Left kidney (tissue), 2 donors: ENCODE data around the gene GNS. TPM values are rescaled to one million over a fixed set of nuclear protein-coding genes. Genes with fewer than 3 reads are reported as not detected.

Experiments
- DNase-seq: peaks from one replicate; pipeline ENCODE4 v3.0.0-alpha.2; 2013
- polyA plus RNA-seq: library from polyadenylated mRNA; unstranded; fragments of 120-200 nt; gene quantifications from one replicate; pipeline ENCODE4 v1.2.1, GENCODE V29; 2013; ENCODE audit not compliant: insufficient read length

The GNS gene
- polyA plus RNA-seq, 1 donor, result 180 TPM

DNA sequence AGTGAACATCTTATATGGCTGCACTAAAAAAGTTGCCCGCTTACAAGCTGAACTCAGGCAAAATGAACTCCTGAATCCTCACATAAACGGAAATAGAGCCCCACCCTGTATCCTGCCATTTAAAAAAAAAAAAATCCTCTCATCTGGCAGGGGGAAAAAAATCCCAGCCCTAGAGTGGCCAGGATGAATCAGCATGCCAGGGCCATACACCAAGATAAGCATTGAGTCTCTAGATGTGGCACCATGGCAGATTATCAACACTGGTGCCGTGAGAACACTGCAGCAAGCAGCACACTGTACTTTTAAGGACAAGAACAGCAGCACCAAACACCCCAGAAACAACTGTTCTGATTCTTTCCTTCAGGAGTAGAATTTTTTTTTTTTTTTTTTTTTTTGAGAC lies 83.4 kb downstream of the GNS start:
- no peak for DNase-seq

DNA sequence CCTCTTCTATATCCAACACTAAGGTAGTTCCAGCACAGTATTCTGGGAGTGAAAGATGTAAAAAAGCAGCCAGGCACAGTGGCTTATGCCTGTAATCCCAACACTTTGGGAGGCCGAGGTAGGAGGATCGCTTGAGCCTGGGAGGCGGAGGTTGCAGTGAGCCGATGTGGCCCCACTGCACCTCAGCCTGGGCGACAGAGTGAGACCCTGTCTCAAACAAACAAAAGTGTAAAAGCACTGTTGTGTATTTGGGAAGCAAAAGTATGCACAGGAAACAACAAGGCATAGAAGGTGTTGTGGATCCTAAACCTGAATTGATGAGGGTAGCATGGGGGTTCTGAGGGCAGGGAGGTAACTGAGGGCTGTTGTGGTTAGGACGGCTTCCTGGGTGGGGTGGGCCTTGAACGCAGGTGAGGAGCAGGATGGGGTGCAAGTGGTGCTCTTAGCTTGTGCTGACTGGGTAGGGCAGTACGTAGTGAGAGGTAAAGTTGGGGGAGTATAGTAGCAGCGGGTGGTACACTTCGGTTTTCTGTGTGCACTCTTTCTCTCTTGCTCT lies 84.8 kb downstream of the GNS start:
- no peak for DNase-seq

DNA sequence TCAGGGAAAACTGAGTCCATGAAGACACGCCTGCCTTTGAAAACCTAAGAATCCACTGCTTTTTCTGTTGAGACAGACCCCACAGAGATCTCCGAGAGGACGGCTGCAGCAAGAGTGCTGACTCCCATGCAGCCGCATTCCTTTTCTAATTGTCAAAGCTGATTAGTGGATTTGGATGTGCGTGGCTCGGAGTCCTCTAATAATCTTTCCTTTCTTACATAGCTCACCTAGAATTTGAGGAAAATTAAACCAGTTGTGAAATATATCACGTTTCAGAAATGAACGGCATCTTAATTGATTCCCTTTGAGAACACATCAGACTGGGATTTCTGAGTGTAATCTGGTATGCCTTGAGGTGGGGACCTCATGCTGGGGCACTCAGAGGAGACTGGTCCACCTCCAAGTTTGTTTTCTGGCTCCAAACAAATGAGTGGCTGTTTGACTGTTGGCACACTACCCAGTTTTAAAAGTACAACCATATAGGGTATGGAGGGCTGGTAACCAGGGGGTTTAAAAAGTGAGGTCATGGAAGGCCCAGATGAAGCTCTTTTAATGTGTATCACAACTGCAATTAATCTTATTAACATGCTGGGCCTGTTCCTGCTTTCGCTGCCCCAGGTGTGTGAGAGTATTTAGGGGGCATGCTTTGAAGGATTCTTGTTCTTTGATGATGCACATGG lies 85.6 kb downstream of the GNS start:
- DNase-seq, result no peak

DNA sequence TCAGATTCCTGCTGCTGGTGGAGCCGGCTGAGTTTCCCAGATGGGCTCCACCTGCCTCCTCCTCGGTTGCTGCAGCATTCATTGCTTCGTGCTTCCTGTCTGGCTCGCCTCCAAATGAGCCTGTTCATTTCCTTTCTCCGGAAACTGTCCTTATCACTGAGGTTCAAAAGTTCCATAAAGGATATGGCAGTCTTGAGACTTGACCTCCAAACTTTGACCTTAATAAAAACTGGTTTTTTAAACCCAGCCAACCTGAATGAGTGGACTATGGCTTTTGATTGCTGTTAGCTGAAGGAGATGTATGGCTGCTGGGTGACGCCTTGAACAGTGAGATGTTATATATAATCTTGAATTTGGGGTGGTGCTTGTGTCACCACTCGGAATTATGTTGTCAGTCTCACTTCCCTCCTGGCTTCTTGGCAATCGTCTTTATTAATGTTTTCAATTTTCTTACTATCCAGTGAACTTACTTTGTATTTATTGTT lies 86.2 kb downstream of the GNS start:
- DNase-seq, result no peak

DNA sequence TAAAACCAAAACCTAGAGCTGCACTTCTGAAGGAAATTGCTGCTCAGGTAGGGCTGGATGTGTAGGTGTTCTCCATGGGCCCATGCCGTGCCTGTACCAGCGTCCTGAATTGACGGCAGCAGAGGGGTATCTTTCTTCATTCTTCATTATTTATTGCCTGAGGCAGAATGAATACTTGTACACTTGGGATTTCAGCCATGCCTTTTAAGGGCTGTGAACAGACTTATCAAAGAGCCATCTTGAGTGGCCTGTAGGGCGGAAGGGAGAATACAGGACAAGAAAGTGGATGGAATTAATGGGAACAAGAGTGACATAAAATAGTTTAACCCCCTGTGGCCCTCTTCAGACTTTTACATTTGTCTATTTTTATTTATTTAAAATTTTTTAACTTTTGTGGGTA lies 87.5 kb downstream of the GNS start:
- no peak for DNase-seq

DNA sequence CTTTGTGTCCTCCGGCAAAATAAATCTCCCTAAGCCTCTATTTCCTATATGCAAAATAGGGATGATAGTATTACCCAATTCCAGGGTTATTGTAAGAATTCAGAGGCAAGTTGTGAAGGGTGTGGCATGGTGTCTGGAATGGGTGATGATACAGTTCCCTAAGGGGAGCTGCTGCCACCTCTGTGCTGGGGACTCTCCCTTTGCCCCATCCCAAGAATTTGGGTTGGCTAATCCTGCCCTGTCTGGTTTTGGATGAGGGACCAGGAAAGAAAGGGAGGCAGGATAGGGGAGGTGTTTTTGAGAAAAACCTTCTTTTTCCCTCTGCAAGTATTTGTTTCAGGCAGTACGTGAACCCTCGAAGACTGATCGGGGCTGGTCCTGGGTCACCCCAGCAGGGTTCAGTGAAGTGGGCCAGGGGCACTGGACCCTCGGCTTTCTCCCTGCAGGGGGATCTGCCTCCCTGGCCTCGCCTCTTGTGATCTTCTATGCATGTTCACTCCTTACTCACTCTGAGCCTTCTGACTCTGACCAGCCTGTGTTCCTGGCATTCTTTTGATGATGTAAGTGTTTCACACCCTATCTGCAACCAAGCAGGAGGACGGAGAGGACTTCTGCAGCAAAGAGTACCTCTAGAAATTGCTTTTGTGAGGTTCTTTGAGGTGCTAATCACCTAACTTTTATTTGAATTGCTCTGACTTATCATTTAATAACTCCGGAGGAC lies 88.1 kb downstream of the GNS start:
- no peak for DNase-seq

DNA sequence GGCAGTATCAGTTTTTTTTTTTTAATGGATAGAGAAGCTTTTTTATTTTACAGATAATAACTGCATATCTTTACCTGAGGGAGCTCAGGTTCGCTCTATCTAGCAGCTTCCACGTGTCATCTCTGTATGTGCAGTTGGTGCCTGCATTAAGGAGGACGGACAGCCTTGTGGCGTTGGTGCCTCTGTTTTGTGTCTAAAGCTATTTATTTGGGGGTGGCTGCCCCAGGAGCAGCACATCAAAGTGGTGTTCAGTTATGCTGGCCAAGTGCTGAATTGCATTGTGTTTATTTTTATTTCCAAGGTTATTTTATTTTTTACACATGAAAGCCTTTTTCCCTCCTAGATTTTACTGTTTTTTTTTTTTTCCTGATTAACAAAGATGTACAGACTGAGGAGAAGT lies 89.2 kb downstream of the GNS start:
- DNase-seq, result no peak

DNA sequence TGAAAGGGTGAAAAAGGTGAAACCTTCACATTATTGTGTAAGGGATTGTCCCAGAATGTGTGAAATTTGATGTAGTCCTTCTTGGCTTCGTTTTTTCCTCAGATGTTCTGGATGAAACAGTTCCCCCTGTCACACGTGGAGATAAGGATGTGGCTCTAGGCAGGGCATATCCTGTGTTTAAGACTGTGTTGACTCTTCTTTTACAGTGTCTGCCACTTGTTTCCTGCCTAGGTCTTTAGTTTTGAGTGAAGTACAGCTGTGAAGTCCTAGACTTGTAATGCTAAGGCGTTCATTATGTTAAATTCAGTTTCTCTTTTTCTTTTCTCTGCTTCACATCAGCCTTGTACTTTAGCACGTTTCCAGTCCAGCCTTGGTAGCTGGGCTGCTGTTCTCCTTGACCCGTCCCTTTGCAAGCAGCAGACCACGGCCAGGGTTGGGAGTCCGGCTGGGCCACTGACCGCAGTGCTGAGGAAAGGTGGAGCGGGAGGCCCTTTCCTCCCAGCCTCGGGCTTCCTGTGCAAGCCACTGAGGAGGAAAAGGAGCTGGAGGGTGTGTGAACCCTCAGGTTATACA lies 89.8 kb downstream of the GNS start:
- DNase-seq, result no peak

DNA sequence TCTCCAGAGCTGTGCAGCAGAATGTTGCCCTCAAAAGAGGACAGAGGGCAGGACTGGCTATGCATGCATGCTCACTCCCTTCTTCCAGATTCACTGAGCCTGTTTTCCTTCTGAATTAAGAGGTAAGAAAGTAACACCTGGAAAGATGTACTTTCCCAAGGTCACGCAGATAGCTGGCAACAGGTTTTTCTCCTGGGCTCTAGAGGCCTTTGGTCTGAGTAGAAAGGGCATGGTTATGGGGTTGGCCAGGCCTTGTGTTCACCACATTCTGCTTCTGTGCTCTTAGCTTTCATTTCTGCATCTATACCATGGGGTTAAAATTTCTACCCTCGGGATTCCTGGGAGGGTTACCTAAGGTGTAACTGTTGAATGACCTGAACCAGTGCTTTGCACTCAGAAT lies 91.4 kb downstream of the GNS start:
- DNase-seq, result no peak

DNA sequence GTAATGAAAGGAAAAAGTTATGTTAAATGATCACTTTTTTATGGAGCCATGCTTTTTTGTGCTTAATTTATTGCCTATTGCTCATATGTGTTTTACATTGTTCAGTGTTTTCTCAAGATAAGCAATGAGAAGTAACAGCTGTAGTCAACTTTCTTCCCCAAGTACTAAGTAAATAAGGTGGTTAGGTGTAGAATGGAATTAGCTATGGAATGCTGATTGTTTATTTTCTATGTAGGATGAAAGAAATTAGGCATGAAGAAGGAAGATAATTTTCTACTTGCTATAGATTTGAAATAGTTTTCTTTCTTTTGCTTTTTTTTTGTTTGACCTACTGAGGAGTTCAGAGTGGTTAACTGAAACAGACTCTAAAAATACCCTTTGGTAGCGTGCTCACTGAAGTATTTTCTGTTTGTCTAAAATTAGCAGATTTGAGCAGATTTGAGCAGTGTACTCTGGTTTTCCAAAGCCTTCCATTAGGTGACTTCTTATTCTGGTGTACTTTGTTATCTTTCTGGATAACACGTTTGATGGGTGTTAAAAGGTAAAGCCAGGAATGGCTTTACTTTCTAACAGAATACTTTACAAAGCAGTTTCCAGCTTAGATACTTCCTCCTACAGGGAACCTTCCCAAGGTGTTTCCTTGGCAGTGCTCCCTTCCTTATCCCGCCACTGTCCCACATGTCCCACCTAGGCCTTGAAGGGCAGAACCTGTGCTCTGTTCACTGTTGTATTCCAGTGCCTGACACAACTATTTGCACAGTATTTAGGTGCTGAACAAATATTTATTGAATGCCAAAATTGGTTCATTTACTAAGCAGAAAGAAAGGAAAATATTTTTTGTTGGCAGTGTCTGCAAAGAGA lies 92.9 kb downstream of the GNS start:
- no peak for DNase-seq

DNA sequence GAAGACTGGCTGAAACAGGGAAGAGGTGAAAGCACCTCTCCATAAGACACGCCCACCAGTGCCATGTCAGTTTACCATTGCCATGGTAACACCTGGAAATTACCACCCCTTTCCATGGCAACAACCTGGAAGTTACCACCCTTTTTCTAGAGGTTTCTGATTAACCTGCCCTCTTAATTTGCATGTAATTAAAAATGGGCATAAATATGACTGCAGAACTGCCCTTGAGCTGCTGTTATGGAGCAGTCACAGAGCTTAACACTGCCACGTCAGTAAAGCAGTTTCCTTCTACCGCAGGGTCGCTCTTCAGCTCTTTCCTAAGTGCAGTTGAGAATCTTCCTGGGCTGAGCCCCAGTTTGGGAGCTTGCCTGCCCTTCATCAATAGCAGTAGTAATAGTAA lies 93.7 kb downstream of the GNS start:
- no peak for DNase-seq

Other genes starting within 250 kb of the GNS start
- gene RASSF3, start 148.9 kb downstream of the GNS start, polyA plus RNA-seq, result 21.7 TPM
- 5.1 TPM for gene TBC1D30, start 65.2 kb upstream of the GNS start, polyA plus RNA-seq